Measurements from ENCODE around the gene ELMO1.

DNA sequence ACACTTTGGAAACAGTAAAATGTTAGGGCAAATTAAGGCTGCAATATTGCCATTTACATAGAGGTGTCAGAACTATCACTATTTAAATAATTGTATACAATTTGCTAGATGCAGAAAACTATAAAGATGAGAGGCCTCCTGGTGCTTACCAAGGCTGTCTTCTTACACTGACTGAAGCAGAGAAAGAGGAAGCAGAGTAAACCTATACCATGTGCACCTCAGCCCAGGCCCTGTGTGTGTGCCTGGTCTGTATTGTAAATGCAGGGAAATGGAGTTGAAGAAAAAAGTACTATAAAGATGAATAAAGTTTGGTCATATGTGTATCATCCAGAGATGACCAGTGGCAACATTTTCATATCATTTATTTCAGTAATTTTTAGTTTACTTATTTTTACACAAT is 29.2 kb downstream of the ELMO1 start:
- TF ChIP-seq, protein P1, sequence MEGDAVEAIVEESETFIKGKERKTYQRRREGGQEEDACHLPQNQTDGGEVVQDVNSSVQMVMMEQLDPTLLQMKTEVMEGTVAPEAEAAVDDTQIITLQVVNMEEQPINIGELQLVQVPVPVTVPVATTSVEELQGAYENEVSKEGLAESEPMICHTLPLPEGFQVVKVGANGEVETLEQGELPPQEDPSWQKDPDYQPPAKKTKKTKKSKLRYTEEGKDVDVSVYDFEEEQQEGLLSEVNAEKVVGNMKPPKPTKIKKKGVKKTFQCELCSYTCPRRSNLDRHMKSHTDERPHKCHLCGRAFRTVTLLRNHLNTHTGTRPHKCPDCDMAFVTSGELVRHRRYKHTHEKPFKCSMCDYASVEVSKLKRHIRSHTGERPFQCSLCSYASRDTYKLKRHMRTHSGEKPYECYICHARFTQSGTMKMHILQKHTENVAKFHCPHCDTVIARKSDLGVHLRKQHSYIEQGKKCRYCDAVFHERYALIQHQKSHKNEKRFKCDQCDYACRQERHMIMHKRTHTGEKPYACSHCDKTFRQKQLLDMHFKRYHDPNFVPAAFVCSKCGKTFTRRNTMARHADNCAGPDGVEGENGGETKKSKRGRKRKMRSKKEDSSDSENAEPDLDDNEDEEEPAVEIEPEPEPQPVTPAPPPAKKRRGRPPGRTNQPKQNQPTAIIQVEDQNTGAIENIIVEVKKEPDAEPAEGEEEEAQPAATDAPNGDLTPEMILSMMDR (conservative IDR thresholded peaks at IDR 0.05; ENCODE audit: low read depth, low read length) = no peak
- TF ChIP-seq EZH2 (IDR thresholded peaks at IDR 0.05; ENCODE audit: low read length, unreplicated experiment) = no peak
